HG02588 (cell line): ENCODE measurements around the gene UBE4A.

Experiments used
- ATAC-seq: cut with Tn5 transposase; IDR thresholded peaks from one replicate; pipeline ENCODE4 v1.9.1; 2021; ENCODE audit warnings: mild to moderate bottlenecking, moderate library complexity; ENCODE audit not compliant: unreplicated experiment

Gene UBE4A

DNA sequence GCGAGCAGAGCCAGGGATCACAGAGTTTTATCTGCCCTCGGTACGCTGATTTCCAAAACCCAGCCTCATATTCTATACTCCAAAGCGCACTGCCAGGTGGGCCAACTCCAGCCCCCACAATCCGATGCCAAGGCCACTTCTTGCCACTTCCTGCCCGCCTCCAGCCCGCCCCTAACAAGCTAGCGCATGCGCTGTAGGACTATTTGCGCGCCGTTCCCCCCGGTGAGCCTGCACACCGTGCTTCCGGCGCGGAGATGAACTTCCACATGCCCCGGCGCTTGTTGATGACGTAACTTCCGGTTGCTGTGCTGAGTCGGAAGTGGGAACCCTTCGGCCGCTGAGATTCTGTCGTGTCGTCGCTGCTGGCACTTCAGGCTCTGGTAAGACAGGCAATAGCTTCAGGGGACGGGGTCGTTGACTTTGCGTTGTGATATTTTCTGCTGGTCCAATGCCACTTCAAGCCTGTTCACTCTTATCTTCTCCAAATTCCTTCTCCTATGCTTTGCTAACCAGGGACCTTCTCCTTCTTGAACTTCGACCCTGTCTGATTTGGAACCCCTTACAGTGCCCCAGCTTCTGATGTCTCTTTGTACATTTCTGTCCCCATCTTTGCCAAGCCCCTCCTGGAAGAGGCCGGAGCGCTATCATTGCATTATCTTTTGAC lies at the start of gene UBE4A:
Gene UBE4A, plus strand, starts transcription at position 306 of the 664 bp plus-strand sequence. CDS start 5,481 bp downstream, outside the sequence.
- ATAC-seq, result peak; percentile 88

DNA sequence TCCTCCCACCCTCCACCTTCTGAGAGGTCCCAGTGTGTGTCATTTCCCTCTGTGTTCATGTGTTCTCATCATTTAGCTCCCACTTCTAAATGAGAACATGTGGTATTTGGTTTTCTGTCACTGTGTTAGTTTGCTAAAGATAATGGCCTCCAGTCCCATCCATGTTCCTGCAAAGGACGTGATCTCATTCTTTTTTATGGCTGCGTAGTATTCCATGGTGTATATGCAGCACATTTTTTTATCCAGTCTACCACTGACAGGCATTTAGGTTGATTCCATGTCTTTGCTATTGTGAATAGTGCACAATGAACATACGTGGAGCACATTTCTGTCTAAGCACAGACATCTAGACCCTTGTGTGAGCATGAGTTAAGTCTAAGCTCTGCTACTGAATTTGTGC lies 49.1 kb upstream of the UBE4A start:
- ATAC-seq, result no peak

GRCh38 chr11:118310781-118311485 lies 48.5 kb upstream of the UBE4A start:
- no peak for ATAC-seq

DNA sequence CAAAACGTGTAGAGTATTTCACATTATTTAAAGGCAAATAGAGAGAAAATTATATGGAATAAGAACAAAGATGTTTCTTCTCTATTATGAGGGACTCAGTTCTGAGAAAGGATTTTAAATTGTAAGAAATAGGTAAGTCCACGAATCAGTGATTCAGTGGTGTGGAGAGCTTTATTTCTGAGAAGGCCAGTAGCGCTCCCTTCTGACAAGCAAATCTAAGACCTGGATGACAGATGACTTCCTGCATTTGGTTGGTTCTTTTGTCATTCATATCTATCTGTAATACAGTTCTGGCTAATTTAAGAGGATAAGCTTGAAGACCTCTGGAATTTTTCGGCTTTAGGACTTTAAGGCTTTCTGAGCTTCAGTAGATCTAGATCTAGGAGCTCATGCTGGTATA lies 47.9 kb upstream of the UBE4A start:
- no peak for ATAC-seq

DNA sequence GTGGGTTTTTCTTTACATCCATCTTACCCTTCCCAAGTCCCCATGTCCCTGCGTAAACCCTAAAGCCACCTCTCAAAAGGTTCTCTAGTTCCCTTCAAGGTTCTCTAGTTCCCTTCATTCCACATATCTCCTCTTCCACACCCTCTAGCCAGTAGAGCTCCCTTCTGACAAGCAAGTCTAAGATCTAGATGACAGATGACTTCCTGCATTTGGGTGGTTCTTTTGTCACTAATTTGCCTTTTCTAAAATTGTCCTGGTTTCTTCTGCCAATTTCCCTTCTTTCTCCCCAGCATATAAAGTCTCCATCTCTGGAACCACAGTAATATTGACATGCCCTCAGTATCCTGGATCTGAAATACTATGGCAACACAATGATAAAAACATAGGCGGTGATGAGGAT lies 47.1 kb upstream of the UBE4A start:
- ATAC-seq, result no peak

- no peak for ATAC-seq
Observed at GRCh38 chr11:118313242-118313641, 46.2 kb upstream of the UBE4A start.

DNA sequence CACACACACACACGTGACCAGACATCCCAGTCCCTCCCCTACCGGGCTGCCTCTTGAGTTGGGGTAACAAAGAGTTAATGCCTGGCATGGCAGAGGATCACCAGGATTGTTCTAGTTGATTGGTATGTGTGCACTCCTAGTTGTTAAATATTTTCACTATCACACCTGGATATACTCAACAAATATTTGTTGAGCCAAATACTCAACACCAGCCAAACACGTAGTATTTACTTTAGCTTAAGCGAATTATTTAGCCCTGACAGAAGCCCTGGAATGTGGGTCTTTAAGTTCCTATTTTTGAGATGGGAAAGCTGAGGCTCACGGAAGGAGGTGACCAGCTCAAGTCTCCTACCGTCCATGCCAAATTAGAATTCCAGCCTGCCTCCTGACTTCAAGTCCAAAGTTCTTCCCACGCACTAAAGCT lies 44.4 kb upstream of the UBE4A start:
- no peak for ATAC-seq

DNA sequence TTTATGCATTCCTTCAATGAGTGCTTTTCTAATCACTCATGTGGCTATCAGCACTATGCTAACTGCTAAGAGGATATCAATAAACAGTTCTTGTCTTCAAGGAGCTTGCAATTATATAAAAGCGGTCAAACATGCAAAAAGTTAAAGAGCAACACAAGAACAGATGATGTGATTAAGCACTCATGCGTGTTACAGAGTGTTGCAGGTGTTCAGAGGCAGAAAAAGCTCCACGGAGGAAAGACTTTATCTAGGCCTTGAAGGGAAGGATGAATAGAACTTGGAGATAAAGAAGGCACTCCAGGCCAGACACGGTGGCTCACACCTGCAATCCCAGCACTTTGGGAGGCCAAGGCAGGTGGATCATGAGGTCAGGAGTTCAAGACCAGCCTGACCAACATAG lies 41.3 kb upstream of the UBE4A start:
- no peak for ATAC-seq

GRCh38 chr11:118318581-118319336 lies 40.6 kb upstream of the UBE4A start:
- no peak for ATAC-seq

DNA sequence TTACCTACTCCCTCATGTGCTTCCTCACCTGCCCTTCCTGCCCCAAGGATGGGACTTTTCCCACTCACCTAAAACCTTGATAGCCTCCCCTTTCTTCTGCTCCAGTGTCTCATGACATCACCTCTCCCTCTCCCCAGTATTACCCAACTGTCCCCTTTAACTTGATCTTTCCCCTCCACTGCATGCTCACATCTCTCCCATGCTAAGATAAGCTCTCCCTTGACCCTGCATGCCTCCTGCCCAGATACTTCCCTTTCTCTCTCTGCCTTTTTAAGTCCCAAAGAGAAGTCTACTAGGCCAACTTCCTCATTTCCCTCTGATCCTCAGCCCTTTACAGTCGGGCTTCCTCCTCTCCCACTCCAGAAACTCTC lies 40.1 kb upstream of the UBE4A start:
- no peak for ATAC-seq

DNA sequence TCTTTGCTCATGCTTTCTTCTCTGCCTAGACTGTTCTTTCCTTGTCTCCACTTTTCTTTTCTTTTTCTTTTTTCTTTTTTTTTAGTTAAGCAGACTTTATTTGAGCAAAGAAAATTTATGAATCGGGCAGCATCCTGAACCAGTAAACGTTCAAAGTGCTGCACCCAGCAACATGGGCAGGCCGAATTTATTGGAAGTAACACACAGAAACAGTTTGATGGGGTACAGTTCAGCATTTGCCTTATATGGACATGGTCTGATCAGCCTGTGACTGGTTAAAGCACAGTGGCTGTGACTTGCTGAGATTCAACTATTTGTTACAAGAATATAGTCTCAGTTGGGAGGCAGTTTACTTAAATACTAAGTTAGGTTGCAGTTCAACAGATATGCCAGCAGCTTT lies 38.9 kb upstream of the UBE4A start:
- no peak for ATAC-seq

DNA sequence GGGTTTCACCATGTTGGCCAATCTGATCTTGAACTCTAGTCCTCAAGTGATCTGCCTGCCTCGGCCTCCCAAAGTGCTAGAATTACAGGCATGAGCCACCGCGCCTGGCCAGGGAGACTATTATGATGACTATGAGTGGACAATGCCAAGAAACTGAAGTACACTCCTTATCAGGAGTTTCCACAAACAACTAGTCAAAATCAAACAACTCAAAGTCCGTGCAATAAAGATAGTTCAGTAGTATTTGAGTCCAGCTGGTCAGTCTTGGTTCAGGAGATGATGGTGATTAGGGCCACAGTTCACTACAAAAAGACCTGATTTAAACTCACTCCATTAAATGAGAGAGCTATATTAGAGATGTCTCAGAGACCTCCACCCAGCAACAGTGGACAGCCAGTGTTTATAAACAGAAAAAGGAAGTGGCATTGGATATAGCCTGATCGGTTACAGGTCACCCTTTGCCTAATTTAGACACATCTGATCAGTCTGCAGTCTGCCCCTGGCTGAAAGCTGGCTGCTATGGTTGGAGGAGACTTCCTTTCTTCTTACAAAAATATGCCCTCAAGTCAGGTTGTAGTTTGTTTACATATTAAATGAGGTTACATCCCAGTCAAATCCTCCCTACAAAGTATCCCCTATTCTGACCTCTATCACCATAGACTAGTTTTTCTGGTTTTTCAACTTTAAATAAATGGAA lies 37.9 kb upstream of the UBE4A start:
- no peak for ATAC-seq

- ATAC-seq, result no peak
Observed at GRCh38 chr11:118322721-118323120, 36.7 kb upstream of the UBE4A start.

GRCh38 chr11:118325283-118325682 lies 34.1 kb upstream of the UBE4A start:
- ATAC-seq, result no peak

GRCh38 chr11:118328745-118329144 lies 30.7 kb upstream of the UBE4A start:
- no peak for ATAC-seq

GRCh38 chr11:118334745-118335144 lies 24.7 kb upstream of the UBE4A start:
- ATAC-seq, result no peak

GRCh38 chr11:118338637-118339061 lies 20.8 kb upstream of the UBE4A start:
- no peak for ATAC-seq

DNA sequence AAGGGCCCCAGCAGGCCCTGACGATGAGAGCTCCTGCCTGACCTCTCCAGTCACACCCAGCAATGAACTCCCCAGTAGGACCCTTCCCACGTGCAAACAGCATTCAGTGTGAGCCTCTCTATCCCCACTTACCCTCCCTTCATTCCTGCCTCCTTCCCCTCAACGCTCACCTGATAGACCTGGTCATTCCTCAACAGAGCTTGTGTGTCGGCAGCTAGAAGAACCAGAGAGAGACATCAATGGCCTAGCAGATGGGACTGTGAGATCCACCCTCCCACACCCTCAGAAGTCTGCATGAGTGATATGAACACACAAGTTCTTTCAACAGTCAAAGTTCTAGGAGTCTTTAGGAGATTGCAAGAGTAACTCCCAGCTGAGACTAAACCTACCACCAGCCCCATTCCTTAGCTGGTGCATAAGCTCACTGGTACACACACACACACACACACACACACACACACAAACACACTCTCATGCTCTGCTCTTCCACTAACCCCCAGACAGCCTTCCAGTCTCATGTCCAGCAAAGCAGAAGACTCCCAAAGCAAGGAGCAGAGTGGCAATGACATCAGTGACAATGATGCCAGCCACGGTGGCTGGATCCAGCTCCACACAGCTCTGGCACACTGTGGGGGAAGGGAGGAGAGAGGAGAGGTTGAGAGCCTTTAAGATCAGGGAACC lies 20.0 kb upstream of the UBE4A start:
- ATAC-seq, result no peak

- ATAC-seq, result no peak
Observed at GRCh38 chr11:118340449-118340848, 19.0 kb upstream of the UBE4A start.

GRCh38 chr11:118341261-118341660 lies 18.1 kb upstream of the UBE4A start:
- no peak for ATAC-seq
